ENCODE results near the gene TSFM.

The TSFM gene

DNA sequence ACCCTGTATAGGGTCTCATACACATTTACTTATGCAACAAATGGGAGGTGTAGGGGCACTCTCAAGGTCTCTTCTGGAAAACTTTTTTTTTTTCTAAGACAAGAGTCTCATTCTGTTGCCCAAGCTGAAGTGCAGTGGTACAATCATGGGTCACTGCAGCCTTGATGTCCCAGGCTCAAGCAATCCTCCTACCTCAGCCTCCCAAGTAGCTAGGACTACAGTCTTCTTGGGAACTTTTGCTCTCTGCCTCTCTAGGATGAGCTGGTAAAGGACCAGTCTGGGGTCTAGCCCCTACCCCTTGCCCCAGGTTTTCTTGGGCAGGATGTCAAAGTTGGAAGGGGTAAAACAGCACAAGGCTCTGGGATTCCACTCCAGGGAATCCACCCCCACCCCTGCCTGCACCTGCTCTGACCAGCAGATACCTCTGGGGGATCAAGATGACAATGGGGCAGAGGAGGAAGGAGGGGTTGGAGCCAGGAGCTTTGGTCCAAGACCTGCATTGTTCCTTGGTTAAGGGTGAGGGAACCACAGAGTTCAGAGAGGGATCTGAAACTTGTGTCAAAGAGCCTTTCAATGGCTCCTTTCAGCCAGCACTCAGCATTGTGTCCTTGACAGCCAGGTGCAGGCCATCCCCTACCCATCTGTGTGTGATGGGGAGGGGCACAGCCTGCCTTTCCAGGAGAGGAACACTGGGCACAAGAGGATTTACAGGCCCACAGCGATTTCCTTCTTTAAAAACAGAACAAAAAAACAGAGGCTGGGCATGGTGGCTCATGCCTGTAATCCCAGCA is 51.7 kb downstream of the TSFM start:
- no peak for DNase-seq (ENCODE audit: low read depth in 2 of 2)

DNA sequence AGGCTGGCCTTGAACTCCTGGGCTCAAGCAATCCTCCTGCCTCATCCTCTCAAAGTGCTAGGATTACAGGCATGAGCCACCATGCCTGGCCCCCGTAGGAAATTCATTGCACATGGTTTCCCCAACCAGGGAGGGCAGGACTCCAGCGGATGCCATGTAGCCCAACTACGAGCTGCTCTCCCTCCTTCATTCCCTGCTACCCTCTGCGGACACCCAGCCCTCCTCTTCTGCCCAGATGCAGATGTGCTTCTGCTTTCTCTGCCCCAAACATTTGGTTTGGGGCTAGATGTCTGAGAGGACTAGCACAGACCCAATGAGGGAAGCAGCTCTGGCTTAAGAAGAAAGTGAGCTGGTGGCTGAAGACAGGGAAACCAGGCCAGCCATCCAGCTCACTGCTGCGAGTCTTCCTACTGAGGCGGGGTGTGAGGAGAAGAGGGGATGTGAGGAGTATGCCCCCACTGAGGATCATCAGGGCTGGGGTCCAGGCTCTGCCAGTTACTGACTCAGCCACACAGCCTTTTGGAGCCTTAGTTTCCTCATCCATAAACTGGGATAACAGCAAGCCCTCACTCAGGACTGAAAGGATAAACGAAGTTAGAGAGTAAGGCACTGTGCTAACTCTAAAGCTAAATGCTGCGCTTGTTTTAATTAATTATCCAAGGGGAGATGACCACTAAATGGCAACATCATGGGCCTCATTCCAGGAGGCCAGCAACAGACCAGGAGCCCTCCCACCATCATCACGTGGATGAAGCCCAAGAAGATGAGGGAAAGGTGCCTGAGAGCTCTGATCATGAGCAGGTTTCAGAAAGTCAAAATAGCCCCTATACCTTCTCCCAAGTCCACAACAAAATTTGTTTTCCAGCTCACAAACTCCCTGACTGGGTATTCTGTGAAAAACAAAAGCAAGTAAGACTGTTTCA is 53.0 kb downstream of the TSFM start:
- DNase-seq (ENCODE audit: low read depth in 2 of 2), result no peak

DNA sequence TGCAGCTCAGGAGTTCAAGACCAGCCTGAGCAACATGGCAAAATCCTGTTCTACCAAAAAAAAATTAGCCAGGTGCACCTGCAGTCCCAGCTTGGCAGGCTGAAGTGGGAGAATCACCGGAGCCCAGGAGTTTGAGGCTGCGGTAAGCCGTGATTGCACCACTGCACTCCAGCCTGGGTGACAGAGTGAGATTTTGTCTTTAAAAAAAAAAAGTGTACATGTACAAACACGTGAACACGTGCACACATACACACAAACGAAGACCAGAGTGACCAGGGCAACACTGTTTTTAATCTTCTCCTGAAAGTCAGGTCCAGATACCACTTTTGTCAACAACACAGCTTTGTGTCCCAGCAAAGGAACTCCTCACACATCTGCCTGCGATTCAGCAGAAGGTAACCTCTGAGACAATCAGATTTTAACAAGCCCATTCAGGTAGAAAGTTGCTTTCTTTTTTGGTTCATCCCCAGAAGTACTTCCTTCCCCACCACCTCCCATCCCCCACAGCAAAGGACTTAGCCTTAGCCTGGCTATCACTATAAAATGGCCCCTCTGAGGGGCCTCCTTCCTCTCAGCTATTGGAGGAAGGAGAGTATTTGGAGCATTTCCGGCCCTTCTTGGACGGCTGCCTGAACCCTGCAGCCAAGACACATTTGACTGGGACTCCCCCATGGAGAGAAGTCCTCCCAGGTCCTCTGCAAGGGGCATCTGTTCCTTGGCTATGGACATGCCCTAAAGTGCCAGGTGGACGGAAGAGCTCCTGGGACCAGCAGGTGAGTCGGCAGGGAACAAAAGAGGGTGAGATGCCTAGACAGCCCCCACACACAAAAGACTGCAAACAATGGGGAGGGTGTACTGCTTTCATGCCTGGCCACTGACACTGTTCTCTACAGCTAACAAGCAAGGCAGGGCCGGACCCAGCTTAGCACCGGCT is 54.1 kb downstream of the TSFM start:
- no peak for DNase-seq (ENCODE audit: low read depth in 2 of 2)

DNA sequence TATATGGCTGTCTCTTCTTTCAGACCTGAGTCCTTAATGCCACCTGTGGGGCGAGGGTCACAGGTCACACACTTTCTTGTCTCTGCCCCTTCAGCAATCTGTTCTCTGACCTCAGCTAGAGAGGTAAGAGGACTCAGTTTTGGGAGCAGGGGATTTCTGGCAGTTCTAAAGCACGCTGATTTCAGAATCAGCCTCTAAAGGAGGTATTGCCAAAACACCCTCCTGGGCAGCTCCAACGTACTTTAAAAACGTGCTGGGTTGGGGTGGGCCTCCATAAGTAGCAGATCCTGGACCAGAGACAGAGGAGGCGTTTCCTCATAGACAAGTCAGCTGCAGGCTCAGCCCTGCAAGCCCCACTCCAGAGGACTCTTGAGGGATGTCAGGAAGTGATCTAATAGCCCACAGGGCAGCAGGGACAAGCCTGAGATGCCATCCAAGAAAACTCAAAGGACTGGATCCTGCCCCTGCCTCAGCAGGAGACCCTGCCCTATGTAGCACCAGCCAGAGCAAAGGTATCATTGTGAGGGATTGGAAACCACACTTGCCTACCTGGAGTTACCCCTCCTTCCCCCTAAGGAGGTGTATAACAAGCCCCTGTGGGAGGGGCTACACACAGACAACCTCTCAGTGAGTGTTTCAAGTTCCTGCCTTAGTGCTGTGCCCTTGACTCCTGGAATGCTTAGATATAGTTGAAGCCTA is 55.4 kb downstream of the TSFM start:
- no peak for DNase-seq (ENCODE audit: low read depth in 2 of 2)

DNA sequence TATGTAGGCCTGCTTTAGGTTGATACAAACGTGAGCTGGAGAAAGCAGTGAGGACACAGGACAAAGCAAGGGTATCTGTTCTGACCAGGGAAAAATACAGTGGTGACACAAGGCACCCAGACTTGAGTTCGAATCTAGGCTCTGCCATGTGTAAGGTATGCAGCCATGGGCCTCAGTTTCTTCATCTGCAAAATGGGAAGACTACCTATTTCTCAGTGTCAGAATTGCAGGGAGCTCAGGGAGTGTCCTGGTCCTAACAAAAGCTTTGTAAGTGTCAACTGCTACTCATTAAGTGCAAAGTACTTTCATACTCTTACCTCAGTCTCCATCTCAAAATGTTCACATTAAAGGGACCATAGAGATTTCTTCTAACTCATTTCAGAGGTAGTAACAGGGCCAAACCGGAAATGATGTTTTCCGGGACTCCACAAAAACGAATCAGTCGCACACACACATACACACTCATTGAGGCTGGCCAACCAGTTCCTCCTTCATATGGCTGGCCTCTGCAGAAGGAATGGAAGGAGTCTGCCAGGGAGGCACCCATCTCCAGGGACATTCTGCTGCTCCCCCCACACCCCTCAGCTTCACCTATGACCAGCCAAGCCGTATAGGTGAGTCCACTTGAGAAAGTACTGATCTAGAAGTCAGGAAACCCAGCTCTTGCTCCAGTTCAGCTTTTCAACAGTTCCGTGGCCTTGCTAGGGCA is 56.2 kb downstream of the TSFM start:
- DNase-seq (ENCODE audit: low read depth in 2 of 2), result no peak

DNA sequence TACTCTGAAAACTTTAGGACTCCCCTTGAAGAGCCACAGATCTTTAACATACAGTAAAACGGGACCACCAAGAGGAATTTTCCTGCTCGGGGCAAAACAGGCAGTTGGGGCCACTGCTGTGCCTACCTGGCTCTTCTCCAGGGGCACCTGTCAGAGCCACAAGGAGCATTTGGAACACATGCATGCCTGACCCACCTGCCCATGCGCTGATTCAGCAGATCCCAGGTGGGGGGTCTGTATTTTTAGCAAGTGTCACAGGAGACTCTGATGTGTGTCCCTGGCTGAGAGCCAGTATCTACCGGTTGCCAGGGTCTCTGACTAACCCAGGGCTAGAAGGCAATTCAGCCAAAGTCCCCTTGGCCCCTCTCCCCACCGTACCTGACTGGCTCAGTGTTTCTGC is 57.4 kb downstream of the TSFM start:
- no peak for DNase-seq (ENCODE audit: low read depth in 2 of 2)

DNA sequence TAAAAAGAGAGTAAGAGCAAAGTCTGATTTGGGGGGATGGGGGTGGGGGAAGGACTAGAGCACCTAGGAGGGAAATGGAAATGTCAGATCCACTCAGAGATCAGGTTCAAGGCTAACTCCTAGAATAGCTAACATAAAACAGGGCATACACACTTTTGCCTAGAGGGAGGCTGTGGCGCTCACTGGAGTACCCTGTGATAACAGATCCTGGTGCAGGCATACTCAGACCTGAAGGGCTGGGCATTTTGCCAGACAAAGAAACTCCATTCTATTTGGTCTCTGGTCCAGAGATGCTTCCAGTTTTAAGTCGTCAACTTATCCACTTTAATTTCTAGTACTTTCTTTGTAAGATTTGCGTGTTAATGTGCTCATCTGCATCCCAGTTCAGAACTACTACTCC is 58.1 kb downstream of the TSFM start:
- DNase-seq (ENCODE audit: low read depth in 2 of 2), result no peak

DNA sequence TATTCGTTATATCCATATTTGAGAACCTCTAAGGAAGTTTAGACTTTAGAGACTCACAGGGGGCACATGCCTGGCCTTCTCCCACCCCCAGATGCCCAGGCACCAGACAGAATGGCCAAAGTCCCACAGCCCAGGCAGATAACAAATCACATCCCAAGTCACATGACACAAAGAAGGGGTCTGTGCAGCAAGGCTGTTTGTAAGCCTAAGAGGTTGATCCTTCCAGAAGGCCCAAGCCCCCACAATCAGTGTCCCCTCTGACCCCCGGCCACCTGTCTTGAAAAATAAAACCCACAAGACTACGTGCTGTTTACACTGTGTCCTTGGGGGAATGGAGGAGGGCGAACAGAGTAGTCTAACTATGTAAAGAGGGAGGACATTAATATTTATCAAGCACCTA is 58.9 kb downstream of the TSFM start:
- no peak for DNase-seq (ENCODE audit: low read depth in 2 of 2)

DNA sequence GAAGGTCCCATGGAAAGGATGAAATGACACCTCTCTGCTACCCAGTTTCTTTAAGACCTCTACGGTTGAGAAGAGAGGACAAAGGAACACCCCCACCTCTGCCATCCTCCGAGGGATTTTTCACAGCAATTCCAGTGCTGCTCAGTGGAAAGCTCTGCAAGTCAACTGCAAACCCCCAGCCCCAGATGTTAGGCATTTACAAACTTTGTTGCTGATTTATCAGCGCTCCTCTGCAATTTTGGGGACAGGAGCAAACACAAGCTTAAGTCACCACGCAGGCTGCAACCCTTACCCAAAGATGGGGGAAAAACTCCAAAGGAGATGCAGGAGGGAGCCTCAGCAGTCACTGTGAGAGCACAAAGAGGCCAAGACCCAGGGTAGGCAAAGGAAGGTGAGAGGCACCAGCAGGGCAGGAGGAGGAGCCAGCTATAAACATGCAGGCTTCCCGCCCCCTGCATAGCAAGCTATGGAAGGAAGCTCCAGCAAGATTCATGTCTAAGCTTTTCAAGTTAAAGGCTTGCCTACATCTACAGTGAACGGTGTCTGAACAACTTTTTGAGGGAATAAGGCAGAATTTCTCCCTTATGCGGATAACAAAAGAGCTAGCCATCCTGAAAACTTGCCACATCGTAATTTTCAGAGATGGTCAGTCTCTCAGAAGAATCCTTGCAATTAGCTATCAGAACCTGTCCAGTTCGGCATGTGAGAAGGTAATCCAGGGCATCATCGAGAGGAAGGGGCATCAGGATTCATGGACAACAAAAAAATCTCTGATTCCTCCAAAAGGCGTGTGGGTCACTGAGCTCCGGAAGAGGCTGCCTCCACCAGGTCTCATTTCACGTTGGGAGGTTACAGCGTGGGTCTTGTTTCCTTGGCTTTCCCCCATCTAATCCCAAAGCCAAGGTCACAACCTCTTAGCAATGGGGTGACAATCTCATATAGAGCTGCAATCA is 60.0 kb downstream of the TSFM start:
- no peak for DNase-seq (ENCODE audit: low read depth in 2 of 2)

DNA sequence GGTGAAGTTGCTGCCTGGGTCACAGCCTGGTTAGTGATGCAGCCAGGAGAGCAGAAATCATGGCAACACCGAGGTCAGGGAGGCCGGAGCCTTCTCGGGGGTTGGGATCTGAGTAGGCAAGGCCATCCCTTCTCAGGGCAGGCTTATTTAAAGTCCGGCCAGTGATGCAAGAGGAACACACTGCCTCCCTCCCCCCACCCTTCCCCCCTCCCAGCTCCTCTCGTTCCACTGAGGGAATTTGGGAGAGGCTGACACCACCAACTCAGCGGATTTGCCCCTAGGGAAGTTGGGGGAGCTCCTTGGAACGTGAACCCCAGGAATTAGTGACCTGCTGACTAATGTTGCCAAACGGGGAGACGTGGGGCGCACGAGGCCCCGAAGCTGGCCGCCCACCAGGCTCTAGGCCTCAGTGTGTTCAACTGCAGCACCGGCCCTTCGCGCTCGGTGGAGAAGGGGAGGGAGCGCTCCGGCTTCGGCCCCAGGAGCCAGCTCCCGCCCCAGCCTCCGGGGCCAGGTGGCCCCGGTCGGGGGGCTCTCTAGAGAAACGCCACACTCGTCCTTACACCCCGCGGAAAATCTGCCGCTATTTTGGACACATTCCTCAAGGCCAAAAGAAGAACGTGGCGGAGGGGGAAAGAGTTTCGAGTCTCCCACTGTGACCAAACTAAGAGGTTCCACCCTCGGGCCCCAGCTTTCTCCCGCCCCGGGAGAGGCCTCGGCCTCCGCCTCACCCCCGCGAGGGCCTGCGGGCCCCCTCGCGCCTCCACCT is 62.3 kb downstream of the TSFM start:
- DNase-seq (ENCODE audit: low read depth in 2 of 2), result no peak

DNA sequence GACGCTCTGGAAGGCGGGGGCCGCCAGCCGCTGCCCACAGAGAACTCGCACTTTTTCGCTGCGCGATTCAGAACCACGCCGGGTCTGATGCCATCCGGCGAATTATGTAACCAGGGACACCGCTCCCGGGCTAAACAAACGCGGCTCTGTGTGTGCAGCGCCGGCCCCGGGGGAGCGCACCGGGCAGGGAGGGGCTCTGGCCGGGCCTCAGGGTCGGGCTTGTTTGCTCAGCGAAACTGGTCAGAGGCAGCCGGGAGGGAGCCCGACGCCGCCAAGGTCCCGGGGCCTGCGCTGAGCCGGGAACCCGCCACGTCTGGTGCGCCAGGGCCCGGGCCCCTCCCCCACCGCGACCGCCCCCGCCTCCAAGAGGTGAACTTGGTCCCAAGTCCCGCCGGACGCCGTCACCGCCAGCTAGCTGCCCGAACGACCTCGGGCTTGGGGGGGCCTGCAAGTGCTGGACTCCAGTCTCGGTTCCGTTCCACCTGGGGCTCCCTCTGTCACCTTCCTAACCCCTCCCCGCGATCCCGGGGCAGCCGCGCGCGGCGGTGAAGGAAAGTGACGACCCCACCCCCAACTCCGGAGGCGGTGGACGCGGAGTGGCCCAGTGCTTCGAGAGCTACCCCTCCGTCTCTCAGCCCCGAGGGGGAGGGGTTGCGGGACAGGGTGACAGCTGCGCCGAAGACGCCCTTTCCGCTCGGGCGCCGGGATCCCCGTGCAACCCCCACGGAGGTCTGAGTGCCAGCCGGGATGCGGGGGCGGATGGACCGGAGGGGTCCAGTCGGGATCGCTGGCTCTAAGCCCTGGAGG is 63.1 kb downstream of the TSFM start:
- peak in 1 of 2 donors; percentile 5 for DNase-seq (ENCODE audit: low read depth in 2 of 2)

DNA sequence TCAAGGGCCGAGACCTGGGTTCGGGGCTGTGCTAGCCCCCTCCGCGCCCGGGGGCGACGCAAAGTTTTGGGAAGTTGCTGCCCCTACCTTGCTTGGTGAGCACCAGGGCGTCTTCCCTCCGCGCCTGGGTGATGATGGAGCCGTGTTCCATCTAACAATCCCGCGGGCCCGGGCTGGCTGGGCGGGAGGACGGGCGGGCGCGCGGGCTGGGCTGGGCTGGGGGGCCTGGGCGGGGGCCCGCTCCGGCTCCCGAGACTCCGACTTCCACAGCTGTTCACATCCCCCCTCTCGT is 63.6 kb downstream of the TSFM start:
- no peak for DNase-seq (ENCODE audit: low read depth in 2 of 2)

DNA sequence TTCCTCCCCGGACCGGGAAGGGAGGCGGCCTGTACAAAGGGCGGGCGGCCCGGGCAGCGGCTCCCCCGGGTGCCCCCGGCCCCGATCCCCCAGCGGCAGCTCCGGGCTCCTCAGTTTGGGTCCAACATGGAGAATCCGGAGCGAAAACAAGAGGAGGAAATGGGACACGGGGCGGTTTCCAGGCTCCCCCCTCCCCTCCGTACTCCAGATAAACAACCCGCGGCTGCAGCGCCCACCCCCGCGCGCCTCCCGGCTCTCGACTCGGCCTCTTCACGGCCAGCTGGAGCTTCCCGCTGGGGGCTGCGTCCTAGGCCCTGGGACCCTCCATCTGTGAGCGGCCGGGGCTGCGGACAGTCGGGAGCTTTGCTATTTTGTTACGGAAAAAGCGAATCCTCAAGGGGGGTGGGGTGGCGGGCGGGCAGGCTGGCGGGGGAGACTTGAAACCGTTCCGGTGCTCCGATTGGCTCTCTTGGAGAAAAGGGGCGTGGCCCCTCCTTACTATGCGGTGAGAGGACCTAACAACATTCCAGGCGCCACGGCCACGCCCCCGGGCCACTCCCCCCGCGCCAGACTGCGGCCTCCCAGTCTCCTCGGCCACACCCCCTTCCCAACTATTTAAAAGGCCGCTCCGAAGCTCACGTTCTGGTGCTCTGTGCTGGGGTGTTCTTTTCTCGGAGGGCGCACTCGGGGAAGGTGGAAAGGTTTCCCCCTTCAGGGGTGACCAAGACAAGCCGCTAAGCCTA is 64.2 kb downstream of the TSFM start, which contains the start of gene CTDSP2:
CTDSP2 (minus strand) TSS at position 153 of the 743 bp plus-strand sequence. CDS start 294 bp downstream, outside the sequence.
- peak; percentile 74 to 80 for DNase-seq (ENCODE audit: low read depth in 2 of 2)

Measured in stimulated activated CD8-positive, alpha-beta memory T cell treated with anti-CD3 and anti-CD28 coated beads, Interleukin-2, amount 100 ng/mL, for 1 hour (primary cell).